NT2/D1 (cell line): ENCODE data around the gene TUSC2.

Experiments
- DNase-seq: peaks from one replicate; pipeline ENCODE4 v3.0.0-alpha.2; 2011; ENCODE audit warnings: low read depth, low spot score
- H3K27me3 ChIP-seq: 2 replicates; pipeline ENCODE4 v1.6.0; 2011; ENCODE audit warnings: mild to moderate bottlenecking; ENCODE audit not compliant: insufficient read length, insufficient read depth
- H3K36me3 ChIP-seq: 2 replicates; pipeline ENCODE4 v1.6.1; 2011; ENCODE audit warnings: mild to moderate bottlenecking, low read length, mixed read lengths; ENCODE audit not compliant: insufficient read depth, insufficient read length
- H3K4me1 ChIP-seq: 2 replicates; pipeline ENCODE4 v1.5.1; 2011; ENCODE audit not compliant: insufficient read depth, insufficient read length
- H3K4me3 ChIP-seq: 2 replicates; pipeline ENCODE4 v1.5.1; 2011; ENCODE audit warnings: low read depth; ENCODE audit not compliant: insufficient read length
- H3K9ac ChIP-seq: 2 replicates; pipeline ENCODE4 v1.6.0; 2011; ENCODE audit warnings: low read depth; ENCODE audit not compliant: insufficient read length
- H3K9me3 ChIP-seq: 2 replicates; pipeline ENCODE4 v1.5.1; 2011; ENCODE audit warnings: mild to moderate bottlenecking, low read length; ENCODE audit not compliant: insufficient read depth
- SUZ12 ChIP-seq: IDR thresholded peaks from 2 replicates; pipeline ENCODE4 v1.6.1; 2011; ENCODE audit not compliant: insufficient read length, insufficient read depth; ENCODE audit errors: extremely low read depth
- YY1 ChIP-seq: IDR thresholded peaks from 2 replicates; pipeline ENCODE4 v1.6.1; 2011; ENCODE audit not compliant: insufficient read length, insufficient read depth
- ZNF274 ChIP-seq: IDR thresholded peaks from 2 replicates; pipeline ENCODE4 v1.6.1; 2011; ENCODE audit warnings: mild to moderate bottlenecking, low read depth, low read length

TUSC2 gene

GRCh38 chr3:50342813-50343633 lies 15.0 kb upstream of the TUSC2 start:
- Histone ChIP-seq H3K4me1 (peaks cover 18% of the 10 kb centered on the region), H3K4me3 (no peak overlapping the region), H3K36me3 (peaks cover 8% of the 10 kb centered on the region), H3K27me3 (peaks cover 40% of the 10 kb centered on the region), H3K9ac (no peak overlapping the region), H3K9me3 (no peaks in the 10 kb centered on the region)
- TF ChIP-seq ZNF274 (no peak), SUZ12 (no peak), YY1 (no peak)
- DNase-seq: no peak

DNA sequence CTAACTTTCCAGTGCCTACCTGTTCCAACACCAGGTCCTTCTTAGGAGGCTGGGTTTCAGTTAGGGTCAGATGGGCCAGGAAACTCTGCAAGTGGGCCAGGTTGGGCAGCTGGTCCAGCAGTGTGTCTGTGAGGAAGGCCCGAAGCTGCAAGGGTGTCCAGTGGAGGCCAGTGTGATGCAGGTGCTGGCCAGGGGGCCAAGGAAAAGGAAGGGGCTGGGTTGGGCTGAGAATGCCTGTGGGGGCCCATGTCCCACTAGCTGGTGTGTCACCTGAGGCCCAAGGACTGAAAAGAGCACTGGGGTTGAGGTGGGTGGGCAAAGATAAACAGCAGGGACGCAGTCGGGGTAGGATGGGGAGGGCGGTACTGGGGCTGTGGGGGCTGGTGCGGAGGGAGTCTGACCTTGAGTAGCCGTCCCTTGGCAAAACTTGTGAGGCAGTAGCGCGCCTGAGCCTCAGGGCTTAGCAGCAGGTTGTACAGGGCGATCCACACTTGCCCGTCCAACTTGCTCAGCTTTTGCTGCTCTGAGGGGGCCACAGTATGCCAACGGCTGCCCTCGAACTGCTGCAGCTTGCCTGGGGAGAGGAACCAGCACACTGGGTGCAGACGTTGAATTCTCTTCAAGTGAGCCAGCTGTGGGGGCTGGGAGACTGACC lies 14.1 kb upstream of the TUSC2 start:
- Histone ChIP-seq H3K4me1 (peaks cover 18% of the 10 kb centered on the region), H3K36me3 (no peaks in the 10 kb centered on the region), H3K9me3 (no peaks in the 10 kb centered on the region), H3K4me3 (no peak overlapping the region), H3K9ac (peak overlapping the region; percentile 44), H3K27me3 (peaks cover 40% of the 10 kb centered on the region)
- no peak for DNase-seq
- no peak for TF ChIP-seq YY1
- TF ChIP-seq ZNF274: no peak
- no peak for TF ChIP-seq SUZ12

DNA sequence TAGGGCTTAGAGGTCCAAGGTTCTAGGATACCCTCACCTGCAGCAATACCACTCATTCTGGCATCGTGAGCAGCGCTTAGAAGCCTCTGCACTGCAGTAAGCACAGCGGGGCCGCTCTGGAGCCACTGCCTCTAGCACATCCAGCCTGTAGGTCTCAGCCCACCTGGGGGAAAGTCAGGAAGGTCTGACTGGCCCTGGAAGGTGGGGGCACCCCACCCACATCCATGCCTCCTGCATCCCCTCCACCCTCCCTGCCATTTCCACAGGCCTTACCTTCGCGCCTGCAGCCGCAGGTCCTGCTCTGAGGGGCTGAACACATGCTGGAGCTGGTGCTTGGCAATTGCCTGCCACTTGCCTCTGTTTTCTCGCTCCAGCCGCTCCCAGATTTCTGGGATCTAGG lies 13.5 kb upstream of the TUSC2 start:
- Histone ChIP-seq H3K4me1 (peaks cover 18% of the 10 kb centered on the region), H3K9ac (no peak overlapping the region), H3K27me3 (peaks cover 40% of the 10 kb centered on the region), H3K9me3 (no peaks in the 10 kb centered on the region), H3K4me3 (no peak overlapping the region), H3K36me3 (peaks cover 1% of the 10 kb centered on the region)
- TF ChIP-seq ZNF274 (no peak), YY1 (no peak), SUZ12 (no peak)
- DNase-seq: no peak

DNA sequence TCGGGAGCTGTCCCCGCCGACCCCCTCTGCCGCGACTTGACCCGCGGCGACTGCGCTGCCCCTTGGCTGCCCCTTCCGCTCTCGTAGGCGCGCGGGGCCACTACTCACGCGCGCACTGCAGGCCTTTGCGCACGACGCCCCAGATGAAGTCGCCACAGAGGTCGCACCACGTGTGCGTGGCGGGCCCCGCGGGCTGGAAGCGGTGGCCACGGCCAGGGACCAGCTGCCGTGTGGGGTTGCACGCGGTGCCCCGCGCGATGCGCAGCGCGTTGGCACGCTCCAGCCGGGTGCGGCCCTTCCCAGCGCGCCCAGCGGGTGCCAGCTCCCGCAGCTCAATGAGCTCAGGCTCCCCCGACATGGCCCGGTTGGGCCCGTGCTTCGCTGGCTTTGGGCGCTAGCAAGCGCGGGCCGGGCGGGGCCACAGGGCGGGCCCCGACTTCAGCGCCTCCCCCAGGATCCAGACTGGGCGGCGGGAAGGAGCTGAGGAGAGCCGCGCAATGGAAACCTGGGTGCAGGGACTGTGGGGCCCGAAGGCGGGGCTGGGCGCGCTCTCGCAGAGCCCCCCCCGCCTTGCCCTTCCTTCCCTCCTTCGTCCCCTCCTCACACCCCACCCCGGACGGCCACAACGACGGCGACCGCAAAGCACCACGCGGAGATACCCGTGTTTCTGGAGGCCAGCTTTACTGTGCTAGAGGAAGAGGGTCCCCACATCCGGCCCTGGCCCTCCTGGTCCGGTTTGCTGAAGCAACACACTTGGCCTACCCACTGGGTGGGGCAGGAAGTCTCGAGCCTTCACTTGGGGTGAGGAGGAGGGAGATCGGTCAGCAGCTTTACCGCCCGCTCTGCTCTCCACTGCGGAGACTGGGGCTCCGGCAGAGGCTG lies 12.7 kb upstream of the TUSC2 start, which contains the start of gene RASSF1:
RASSF1 (minus strand) TSS at position 389 of the 882 bp plus-strand sequence; CDS start at position 358, 31 bp downstream.
- H3K27me3 ChIP-seq: peaks cover 35% of the 10 kb centered on the region

GRCh38 chr3:50340147-50340447 lies 12.1 kb upstream of the TUSC2 start:
- Histone ChIP-seq H3K27me3 (peaks cover 29% of the 10 kb centered on the region), H3K4me1 (peaks cover 15% of the 10 kb centered on the region), H3K36me3 (peaks cover 16% of the 10 kb centered on the region), H3K9ac (no peak overlapping the region), H3K9me3 (no peaks in the 10 kb centered on the region), H3K4me3 (no peak overlapping the region)
- no peak for TF ChIP-seq SUZ12
- no peak for TF ChIP-seq YY1
- TF ChIP-seq ZNF274: no peak
- no peak for DNase-seq

More for the DNA sequence above, 12.7 kb upstream of the TUSC2 start, which contains the start of gene RASSF1:
- Histone ChIP-seq H3K4me3 (no peak within 1 kb of the TSS), H3K4me1 (peaks cover 16% of the 10 kb centered on the region), H3K9ac (no peak within 1 kb of the TSS), H3K9me3 (no peaks in the 10 kb centered on the region), H3K36me3 (peaks cover 10% of the 10 kb centered on the region)
- DNase-seq: no peak
- TF ChIP-seq ZNF274 (no peak), SUZ12 (no peak), YY1 (no peak)

- peaks cover 14% of the 10 kb centered on the region for H3K4me1 ChIP-seq
- H3K9ac ChIP-seq: no peak overlapping the region
- H3K36me3 ChIP-seq: peaks cover 19% of the 10 kb centered on the region
- no peak for DNase-seq
- no peak for TF ChIP-seq YY1
- TF ChIP-seq SUZ12: no peak
- TF ChIP-seq ZNF274: no peak
- no peak overlapping the region for H3K4me3 ChIP-seq
- H3K27me3 ChIP-seq: peaks cover 24% of the 10 kb centered on the region
- H3K9me3 ChIP-seq: no peaks in the 10 kb centered on the region
Observed at GRCh38 chr3:50339485-50340146, 11.6 kb upstream of the TUSC2 start.

- Histone ChIP-seq H3K4me3 (no peak overlapping the region), H3K27me3 (peaks cover 21% of the 10 kb centered on the region)
Observed at GRCh38 chr3:50338965-50339364, 10.9 kb upstream of the TUSC2 start.

More at GRCh38 chr3:50338965-50339364, 10.9 kb upstream of the TUSC2 start:
- Histone ChIP-seq H3K9me3 (no peaks in the 10 kb centered on the region), H3K9ac (no peak overlapping the region), H3K4me1 (peaks cover 14% of the 10 kb centered on the region), H3K36me3 (peaks cover 26% of the 10 kb centered on the region)
- DNase-seq: no peak
- TF ChIP-seq ZNF274: no peak
- TF ChIP-seq YY1: no peak
- TF ChIP-seq SUZ12: no peak
